ENCODE measurements around the gene SCAPER.

The SCAPER gene

DNA sequence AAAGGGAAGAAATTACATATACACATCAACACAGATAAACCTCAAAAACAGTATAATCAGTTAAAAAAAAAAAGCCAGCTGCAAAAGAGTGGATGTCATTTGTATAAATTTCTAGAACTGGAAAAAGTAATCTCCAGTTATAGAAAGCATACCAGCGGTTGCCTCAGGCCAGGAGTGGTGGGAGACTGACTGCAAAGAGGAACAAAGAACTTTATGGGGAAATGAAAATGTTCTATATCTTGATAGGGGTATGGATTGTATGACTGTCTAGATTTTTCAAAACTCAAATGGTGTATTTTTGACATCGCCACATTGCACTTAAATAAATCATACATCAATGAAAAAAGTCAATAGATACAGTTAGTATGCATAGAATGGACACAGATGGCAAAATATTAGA is 241.6 kb downstream of the SCAPER start:
- DNase-seq = no peak

DNA sequence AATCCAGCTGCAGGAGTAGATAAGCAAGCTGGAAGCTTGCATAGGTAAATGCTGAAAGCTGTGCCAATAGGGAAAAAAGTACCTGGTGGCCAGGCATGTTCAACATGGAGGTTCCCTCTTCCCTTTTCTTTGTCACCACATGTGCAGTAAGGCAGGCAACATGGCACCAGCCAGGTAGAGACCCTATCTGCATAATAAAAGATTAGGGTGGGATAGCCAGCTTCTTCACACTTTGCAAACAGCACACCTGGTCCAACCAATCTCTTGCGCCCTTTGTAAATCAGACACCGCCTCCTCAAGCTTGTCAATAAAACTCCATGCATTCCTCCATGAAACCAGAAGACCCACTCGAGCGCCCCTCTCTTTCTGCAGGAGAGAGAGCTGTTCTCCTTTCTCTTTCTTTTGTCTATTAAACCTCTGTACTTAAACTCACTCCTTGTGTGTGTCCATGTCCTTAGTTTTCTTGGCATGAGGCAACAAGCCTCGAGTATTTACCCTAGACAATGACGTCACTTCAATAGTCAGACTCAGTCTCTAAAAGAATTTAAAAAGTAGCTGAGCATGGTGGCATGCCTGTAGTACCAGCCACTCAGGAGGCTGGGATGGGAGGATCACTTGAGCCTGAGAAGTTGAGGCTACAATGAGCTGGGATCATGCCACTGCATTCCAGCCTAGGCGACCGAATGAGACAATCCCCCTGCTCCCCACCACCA is 256.3 kb downstream of the SCAPER start:
- no peak for DNase-seq

DNA sequence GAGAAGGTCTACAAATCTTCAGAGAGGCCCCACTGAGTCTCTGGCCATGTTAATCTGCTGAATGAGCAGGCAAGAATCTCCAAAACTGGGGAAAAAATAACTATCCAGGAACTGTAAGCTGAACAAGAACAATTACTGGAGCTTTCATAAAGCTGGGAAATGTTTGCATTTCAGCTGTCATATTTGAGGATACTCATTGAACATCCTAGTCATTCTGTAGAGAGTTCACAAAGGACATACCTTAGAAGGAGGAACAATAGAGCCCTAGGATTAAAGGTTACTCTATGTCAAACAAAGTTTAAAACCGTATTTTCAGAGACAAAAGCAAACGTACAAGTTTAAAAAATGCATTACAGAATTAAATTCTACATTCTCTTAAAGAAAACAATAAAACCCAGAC is 257.5 kb downstream of the SCAPER start:
- no peak for DNase-seq

DNA sequence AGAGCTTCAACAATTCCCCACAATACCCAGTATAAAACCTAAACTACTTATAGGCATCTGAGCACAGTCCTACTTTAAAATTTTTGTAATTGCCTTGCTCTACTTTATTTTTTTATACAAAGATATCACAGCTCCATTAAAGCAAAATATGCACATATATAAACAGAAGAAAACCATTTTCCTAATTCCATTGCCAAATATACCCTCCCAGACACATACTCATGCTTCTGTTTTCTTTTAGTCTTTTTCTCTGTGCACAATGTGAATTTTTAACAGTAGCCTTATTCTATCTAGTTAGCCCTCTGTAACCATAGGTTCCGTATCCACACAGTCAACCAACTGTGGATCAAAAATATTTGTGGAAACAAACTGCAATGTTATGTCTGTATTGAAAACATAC is 260.5 kb downstream of the SCAPER start:
- no peak for DNase-seq

DNA sequence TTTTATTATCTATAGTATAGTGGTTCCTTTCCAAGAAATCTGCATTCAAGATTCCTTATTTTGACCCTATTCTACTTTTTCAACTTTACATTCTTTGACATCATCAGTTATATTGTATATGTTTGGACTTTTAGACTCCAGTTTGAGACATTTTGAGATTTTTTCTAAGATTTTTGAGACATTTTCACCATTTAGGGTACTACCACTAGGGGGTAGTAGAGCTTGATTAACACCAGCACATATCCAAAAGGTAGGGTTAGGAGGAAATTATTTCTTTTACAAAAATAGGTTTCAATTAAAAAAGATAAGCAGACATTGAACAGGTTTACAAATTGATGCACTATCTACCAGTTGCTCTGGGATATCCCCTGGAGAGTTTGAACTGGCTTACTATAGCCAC is 262.5 kb downstream of the SCAPER start:
- DNase-seq = no peak

DNA sequence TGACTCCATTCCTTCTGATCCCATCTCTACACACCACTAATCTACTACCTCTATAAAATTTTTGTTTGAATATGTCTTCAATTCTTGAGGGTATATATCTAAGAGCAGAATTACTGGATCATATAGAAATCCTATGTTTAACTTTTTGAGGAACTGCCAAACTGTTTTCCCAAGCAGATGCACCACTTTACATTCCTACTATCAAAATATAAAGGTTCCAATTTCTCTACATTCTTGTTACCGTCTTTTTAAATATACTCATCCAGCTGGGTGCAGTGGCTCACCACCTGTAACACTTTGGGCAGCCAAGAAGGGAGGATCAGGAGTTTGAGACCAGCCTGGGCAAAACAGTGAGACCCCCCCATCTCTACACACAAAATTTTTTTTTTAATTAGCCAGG is 268.0 kb downstream of the SCAPER start:
- no peak for DNase-seq

DNA sequence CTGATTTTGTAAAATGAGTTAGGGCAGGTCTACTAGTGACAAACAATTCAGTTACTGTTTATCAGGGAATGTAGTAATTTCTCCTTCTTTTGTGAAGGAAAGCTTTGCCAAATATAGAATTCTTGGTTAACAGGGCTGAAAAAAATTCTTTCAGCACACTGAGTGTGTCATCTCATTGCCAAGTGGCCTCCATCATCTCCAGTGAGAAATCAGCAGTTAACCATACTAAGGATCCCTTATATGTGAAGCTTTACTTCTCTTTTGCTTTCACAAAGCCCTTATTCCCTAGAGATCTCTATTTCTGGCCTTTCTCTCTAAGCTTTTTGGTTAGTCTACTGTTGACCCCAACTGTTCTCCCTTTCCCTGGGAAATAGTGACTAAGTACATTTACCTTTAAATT is 269.1 kb downstream of the SCAPER start:
- DNase-seq = no peak

DNA sequence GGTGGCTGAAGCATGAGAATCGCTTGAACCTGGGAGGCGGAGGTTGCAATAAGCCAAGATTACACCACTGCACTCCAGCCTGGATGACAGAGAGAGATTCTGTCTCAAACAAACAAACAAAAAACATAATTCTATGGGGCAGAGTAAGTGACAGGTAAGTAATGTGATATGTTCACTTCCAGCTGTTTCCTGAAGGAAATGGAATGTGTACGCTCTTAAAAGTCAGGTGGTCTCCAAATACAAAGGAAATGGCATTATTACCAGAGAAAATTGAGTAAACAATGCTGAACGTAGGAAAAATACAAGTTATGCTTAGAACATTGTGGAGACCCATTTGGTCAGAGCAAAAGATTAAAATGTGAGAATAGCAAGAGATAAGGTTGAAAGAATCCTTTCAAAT is 278.5 kb downstream of the SCAPER start:
- DNase-seq = no peak

DNA sequence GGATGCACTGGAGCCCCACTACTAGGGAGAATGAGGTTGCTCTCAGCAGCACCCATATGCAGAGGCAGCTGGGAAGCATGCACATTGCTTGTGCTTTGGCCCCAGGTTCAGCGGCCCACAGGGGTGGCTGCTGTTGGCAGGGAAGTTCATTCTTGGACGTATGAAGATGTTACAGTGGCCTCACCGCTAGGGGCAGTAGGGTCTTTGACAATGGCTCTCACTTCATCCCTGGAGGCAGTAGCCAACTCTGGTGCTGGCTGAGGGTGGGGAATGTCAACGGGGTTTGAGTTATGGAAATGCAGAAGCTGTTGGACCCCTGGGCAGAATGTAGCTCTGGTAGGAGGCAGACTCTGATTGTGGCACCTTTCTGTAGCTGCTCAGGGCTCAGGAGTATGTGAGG is 279.9 kb downstream of the SCAPER start:
- DNase-seq = no peak

DNA sequence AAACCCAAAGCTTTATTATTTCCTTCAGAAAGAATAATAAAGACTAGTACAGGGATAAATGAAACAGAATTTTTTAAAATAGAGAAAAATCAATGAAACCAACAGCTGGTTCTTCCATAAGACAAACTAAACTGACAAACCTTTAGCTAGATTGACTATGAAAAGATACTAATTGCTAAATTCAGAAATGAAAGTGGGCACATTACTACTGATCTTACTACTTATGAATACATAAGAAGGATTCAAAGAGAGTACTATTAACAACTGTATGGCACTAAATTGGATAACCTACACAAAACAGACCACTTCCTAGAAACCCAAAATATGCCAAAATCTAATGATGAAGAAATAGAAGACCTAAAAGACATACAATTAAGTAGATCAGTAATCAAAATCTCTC is 290.4 kb downstream of the SCAPER start:
- no peak for DNase-seq

DNA sequence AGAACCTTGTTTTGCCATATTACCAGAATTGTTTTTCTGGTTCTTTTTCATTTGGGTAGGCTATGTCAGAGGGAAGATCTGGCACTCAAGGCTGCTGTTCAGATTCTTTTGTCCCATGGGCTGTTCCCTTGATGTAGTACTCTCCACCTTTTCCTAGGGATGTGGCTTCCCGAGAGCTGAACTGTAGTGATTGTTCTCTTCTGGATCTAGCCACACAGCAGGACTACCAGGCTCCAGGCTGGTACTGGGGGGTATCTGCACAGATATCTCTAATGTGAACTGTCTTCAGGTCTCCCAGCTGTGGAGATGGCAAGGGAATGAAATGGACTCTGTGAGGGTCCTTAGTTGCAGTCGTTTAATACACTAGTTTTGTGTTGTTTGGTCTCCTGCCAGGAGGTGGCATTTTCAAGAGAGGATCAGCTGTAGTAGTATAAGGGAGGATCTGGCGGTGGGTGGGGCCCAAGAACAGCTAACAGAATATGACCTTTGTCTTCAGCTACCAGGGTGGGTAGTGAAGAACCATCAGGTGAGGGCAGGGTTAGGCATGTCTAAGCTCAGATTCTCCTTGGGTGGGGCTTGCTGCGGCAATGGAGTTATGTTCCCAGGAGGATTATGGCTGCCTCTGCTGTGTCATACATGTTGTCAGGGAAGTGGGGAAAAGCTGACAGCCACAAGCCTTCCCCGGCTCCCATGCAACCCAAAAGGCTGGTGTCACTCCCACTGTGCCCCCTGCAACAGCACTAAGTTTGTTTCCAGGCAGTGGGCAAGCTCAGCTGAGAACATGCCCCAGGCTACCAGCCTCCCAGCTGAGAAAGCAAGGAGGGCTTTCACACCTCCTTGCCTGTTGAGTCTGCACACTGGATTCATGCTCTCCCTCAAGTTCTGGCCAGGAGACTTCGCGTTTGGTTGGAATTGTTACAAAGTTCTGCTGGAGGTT is 316.1 kb downstream of the SCAPER start:
- no peak for DNase-seq

DNA sequence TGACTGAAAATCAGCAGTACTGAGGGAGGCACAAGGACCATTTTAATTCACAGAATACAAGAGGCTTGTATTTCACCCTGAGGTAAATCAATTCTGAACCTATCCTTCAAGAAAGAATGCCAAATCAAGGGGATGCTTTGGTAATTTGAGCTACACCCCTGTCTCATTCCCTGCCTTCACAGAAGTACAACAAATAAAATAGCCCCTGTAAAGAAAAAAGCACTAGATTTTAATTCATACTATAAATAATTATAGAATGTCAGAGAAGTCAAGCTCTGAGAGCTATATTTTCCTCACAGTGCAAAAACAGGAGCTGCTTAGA is 319.6 kb downstream of the SCAPER start:
- DNase-seq = no peak

DNA sequence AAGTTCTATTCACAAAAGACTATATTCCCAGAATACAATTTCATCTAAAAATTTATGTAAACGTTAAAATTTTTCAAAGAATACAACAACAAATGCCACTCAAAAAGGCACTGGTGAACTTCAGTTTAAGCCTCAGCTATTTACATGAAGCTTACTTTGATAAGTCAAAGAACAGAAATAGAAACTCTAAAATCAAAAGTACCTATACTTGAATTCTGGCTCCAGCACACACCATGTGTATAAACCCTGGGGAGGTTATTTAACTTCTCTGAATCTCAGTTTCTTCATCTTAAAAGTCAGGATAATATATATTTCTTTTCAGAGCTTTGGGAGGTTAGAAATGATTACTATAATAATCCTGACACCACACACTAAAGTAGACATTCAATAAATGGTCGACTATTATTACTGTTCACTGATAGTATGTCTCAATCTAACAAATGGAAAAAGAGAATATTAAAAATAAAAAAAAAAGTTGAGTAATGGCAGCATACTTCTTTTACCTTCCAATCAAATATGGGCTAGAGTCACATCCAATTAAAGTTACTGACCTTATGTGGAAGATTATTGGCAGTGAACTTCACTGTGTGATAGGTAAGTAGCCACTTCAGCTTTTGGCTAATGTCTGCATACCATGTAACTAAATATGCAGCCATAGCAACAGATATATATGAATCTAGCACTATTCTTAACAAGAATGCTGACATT is 320.1 kb downstream of the SCAPER start:
- DNase-seq = no peak

DNA sequence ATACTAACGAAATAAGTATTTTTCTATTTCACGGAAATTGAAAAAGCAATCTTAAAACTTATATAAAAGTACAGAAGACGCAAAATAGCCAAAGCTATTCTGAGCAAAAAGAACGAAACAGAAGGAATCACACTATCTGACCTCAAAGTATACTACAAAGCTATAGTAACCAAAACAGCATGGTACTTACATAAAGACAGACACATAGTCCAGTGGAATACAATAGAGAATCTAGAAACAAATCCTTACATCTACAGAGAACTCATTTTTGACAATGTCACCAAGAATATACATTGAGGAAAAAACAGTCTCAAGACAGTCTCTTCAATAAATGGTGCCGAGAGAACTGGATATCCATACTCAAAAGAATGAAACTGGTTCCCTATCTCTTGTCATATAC is 322.6 kb downstream of the SCAPER start:
- DNase-seq = no peak

DNA sequence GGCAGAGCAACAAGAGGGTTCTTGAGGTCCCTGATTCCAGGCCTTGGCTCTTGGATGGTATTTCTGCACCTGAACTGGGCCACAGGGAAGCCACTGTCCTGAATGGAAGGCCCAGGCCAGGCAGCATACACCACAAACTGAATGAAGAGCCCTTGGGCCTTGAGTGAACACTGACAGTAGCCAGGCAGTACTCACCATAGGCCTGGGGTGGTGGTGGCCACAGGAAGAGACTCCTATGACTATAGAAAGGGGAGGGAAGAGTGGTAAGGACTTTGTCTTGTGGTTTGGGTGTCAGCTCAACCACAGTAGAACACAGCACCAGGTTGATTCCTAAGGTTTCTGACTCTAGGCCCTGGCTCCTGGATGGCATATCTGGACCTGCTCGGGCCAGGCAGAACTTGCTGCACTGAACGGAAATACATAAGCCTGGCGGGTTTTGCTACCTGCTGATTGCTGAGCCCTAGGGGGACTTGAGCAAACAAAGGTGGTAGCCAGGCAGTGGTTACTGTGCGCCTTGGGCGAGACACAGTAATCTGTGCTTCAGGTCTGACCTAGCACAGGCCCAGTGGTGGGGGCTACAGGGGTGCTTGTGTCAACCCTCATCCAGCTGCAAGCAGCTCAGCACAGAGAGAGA is 327.1 kb downstream of the SCAPER start:
- DNase-seq = no peak

DNA sequence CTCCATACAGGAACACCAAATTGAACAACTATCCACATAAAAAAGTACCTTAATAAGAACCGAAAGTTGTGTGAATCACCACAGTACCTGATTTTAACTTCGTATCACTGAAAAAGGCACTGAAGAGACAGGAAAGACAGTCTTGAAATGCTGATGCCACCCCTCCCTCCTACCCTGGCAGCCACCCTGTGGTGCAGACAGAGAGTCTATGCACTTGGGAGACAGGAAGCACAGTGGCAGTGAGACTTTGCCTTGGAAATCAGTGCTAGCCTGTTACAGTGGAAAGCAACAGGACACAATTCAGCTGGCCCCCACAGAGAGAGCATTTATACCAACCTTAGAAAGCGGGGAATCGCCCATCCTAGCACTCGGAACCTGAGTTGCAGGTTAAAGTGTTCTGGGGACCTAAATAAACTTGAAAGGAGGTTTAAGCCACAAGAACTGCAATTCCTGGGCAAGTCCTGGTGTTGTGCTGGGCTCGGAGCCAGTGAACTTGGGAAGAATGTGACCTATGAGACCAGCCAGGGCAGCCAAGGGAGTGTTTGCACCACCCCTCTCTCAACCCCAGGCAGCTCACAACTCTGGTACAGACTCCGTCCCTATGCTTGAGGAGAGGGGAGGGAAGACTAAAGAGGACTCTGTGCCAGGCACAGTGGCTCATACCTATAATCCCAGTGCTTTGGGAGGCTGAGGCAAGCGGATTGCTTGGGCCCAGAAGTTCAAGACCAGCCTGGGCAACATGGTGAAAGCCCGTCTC is 328.4 kb downstream of the SCAPER start:
- no peak for DNase-seq

DNA sequence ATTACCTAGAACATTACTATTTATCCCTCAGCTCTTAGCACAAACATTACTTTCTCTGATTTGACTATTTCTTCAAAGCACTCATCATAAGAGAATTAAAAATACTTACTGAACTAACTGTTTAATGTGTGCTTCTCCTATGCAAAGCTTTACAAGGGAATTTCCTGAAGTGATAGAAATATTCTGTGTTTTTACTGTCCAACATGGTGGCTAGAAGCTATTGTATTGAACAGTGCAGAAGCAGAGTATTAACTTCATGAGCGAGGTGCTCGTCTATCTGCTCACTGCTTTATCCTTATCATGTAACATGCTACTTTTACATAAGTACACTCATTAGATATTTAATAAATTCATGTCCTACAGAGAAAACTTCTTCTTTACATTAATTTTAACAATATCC is 329.5 kb downstream of the SCAPER start:
- no peak for DNase-seq

DNA sequence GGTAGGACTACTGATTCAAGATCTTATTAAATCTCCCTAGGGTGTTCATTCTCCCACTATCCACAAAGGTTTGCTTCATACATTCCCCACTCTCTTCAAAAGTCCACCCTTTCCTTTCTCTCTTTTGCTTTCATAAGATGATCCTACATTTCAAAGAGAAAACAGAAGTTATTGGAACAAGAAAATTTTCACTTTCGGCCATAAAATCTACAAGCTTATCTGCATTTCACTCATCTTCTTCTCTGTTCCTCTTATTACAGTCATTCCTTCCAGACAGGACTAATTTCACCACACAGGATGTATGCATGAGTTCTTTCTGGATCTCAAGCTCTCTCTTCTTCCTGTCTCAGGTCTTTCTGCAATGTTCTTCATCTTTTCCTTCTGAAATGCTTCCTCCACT is 329.9 kb downstream of the SCAPER start:
- DNase-seq = no peak

DNA sequence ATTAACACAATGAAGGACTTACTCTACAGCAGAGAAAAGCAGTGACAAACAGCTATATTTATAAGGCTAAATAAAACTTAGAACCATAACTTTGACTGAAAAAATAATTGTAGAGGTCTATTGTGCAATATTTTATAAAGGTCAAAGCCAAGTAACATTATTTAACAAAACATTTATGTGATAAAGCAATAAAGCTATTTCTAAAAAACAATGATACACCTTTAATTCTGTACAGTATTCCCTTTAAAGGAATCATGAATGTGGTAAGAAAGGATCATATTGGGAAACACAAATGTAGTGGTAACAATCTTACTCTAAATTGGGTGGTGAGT is 332.2 kb downstream of the SCAPER start:
- DNase-seq = no peak

DNA sequence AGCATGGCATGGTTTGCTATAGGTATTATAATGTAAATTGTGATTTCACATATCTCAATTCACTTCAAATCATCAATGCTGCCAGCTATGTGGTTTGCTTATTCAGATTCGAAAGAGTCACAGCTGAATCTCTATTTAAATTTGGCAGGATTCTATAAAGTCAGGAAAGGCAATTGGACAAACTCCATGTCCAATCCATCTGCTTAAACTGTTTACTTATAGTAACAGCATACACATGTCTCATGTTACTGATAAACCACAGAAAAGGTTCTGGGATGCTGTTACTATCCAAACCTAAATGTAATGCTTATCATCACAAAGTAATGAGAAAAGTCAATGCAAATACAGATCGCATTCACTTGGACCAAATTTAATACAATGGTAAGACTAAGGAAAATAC is 338.9 kb downstream of the SCAPER start:
- no peak for DNase-seq

DNA sequence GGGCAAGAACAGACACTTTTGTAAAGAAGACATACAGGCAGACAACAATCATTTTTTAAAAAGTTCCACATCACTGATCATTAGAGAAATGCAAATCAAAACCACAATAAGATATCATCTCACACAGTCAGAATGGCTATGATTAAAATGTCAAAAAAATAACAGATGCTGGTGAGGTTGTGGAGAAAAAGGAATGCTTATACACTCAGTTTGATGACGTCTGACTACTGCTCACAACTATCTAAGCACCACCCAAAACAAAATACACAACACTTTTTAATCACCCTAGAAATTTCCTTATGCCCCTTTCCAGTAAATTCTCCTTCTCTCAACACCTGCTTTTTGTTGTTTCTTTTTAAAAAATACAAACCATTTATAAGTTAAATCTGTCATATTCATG is 339.8 kb downstream of the SCAPER start:
- DNase-seq = no peak

DNA sequence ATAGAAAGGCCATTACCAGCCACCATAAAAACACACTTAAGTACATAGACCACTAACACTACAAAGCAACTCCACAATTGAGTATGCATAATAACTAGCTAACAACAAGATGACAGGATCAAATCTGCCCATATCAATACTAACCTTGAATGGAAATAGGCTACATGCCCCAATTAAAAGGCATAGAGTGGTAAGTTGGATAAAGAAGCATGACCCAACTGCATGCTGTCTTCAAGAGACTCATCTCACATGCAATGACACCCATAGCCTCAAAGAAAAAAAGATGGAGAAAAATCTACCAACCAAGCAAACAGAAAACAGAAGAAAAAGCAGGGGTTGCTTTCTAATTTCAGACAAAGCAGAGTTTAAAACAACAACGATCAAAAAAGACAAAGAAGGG is 349.9 kb downstream of the SCAPER start:
- DNase-seq = no peak

DNA sequence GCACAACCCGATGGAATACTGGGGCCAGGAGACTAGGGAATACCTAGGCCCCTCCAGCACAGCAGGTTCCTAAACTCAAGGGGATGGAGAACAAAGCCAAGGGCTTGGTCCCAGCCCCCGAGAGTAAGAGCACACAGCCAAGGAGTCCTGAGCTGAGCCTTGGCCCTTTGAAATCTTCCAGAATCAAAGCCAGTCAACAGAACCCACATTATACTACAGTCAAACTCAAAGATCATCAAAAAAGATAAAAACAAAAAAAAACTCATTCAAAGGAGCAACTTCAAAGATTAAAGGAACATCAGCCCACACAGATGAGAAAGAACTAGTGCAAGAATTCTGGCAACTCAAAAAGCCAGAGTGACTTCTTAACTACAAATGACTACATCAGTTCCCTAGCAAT is 351.6 kb downstream of the SCAPER start:
- DNase-seq = no peak

Data from SHP77 treated with DMSO at 0.1 percent for 48 hours (cell line).